ENCODE data around the gene RNF212B. TPM values are rescaled to one million over a fixed set of nuclear protein-coding genes. Genes with fewer than 3 reads are reported as not detected.

Gene RNF212B
- total and polyA plus RNA-seq, 2 of the 13 experiments (the other 11 are each of a cell fraction or from before 2014, with no cell fraction given): 0.05 TPM; not detected in 1

GRCh38 chr14:23299986-23300686 is 62.4 kb downstream of the RNF212B start (continued):
- TF ChIP-seq ZNF570 (CRISPR knock-in tag; IDR thresholded peaks at IDR 0.05; ENCODE audit: borderline replicate concordance): no peak
- TF ChIP-seq HNRNPK (IDR thresholded peaks at IDR 0.05; ENCODE audit: low read depth, low read length, poor library complexity, severe bottlenecking): no peak
- 0 out of 2 replicates have a peak, but pooled peaks have one; percentile 52 for TF ChIP-seq ZNF256 (CRISPR knock-in tag; conservative IDR thresholded peaks at IDR 0.05)
- no peak for TF ChIP-seq FOXC1 (CRISPR knock-in tag; IDR thresholded peaks at IDR 0.05; ENCODE audit: borderline replicate concordance)
- 0 out of 2 replicates have a peak, but pooled peaks have one; percentile 28 for TF ChIP-seq ZSCAN20 (CRISPR knock-in tag; IDR thresholded peaks at IDR 0.05; ENCODE audit: borderline replicate concordance)
- no peak for TF ChIP-seq HOXD1 (CRISPR knock-in tag; IDR thresholded peaks at IDR 0.05)
- TF ChIP-seq ELF4 (CRISPR knock-in tag; IDR thresholded peaks at IDR 0.05; ENCODE audit: borderline replicate concordance): 0 out of 2 replicates have a peak, but pooled peaks have one; percentile 16
- no peak for TF ChIP-seq PAF1 (CRISPR knock-in tag; IDR thresholded peaks at IDR 0.05)
- no peak for TF ChIP-seq POGK (CRISPR knock-in tag; conservative IDR thresholded peaks at IDR 0.05)
- 0 out of 2 replicates have a peak, but pooled peaks have one; percentile 18 for TF ChIP-seq KAT7 (CRISPR knock-in tag; IDR thresholded peaks at IDR 0.05; ENCODE audit: borderline replicate concordance)
- 0 out of 2 replicates have a peak, but pooled peaks have one; percentile 66 for TF ChIP-seq ZNF446 (CRISPR knock-in tag; IDR thresholded peaks at IDR 0.05)
- 0 out of 2 replicates have a peak, but pooled peaks have one; percentile 14 for TF ChIP-seq ZSCAN12 (CRISPR knock-in tag; IDR thresholded peaks at IDR 0.05)
- TF ChIP-seq HHEX (CRISPR knock-in tag; IDR thresholded peaks at IDR 0.05): no peak
- no peak for TF ChIP-seq KAT2B (IDR thresholded peaks at IDR 0.05; ENCODE audit: borderline replicate concordance, low read depth, low read length)
- TF ChIP-seq, protein P1, sequence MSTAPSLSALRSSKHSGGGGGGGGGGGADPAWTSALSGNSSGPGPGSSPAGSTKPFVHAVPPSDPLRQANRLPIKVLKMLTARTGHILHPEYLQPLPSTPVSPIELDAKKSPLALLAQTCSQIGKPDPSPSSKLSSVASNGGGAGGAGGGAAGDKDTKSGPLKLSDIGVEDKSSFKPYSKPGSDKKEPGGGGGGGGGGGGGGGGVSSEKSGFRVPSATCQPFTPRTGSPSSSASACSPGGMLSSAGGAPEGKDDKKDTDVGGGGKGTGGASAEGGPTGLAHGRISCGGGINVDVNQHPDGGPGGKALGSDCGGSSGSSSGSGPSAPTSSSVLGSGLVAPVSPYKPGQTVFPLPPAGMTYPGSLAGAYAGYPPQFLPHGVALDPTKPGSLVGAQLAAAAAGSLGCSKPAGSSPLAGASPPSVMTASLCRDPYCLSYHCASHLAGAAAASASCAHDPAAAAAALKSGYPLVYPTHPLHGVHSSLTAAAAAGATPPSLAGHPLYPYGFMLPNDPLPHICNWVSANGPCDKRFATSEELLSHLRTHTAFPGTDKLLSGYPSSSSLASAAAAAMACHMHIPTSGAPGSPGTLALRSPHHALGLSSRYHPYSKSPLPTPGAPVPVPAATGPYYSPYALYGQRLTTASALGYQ (CRISPR knock-in tag; IDR thresholded peaks at IDR 0.05): peak; percentile 49; the same call in 1 of the 2 replicates
- TF ChIP-seq TIGD3 (CRISPR knock-in tag; IDR thresholded peaks at IDR 0.05; ENCODE audit: borderline replicate concordance): 0 out of 2 replicates have a peak, but pooled peaks have one; percentile 40
- TF ChIP-seq NR2C2 (CRISPR knock-in tag; IDR thresholded peaks at IDR 0.05; ENCODE audit: borderline replicate concordance): no peak
- TF ChIP-seq, protein P2, sequence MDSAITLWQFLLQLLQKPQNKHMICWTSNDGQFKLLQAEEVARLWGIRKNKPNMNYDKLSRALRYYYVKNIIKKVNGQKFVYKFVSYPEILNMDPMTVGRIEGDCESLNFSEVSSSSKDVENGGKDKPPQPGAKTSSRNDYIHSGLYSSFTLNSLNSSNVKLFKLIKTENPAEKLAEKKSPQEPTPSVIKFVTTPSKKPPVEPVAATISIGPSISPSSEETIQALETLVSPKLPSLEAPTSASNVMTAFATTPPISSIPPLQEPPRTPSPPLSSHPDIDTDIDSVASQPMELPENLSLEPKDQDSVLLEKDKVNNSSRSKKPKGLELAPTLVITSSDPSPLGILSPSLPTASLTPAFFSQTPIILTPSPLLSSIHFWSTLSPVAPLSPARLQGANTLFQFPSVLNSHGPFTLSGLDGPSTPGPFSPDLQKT (CRISPR knock-in tag; IDR thresholded peaks at IDR 0.05; ENCODE audit: borderline replicate concordance): no peak
- TF ChIP-seq PLRG1 (conservative IDR thresholded peaks at IDR 0.05): no peak
- TF ChIP-seq ZNF136 (CRISPR knock-in tag; IDR thresholded peaks at IDR 0.05; ENCODE audit: low read depth): 0 out of 2 replicates have a peak, but pooled peaks have one; percentile 12
- 0 out of 2 replicates have a peak, but pooled peaks have one; percentile 47 for TF ChIP-seq SATB2 (CRISPR knock-in tag; IDR thresholded peaks at IDR 0.05)
- TF ChIP-seq ZSCAN29 (CRISPR knock-in tag; conservative IDR thresholded peaks at IDR 0.05): peak; percentile 41
- TF ChIP-seq ZNF773 (CRISPR knock-in tag; IDR thresholded peaks at IDR 0.05; ENCODE audit: borderline replicate concordance): peak; percentile 54; the same call in 1 of the 2 replicates

Data from HepG2 (cell line).